Mucosa of rectum (tissue), 2 donors: Measurements from ENCODE around the gene NGEF.

Experiments
- H3K27ac ChIP-seq, 2 donors: one replicate each; pipeline ENCODE4 v1.7.0; 2013; ENCODE audit warnings: inconsistent platforms in 2 of 2, low read depth in 2 of 2, low read length in 2 of 2
- H3K27me3 ChIP-seq, 2 donors: one replicate each; pipeline ENCODE4 v1.7.0; 2013; ENCODE audit warnings: low read length in 2 of 2; ENCODE audit not compliant: control insufficient read depth in 2 of 2, insufficient read depth in 2 of 2
- H3K36me3 ChIP-seq, 2 donors: one replicate each; pipeline ENCODE4 v1.7.0; 2013; ENCODE audit warnings: low read length in 2 of 2; ENCODE audit not compliant: control insufficient read depth in 2 of 2, insufficient read depth in 2 of 2
- H3K4me1 ChIP-seq, 2 donors: one replicate each; pipeline ENCODE4 v1.7.0; 2013; ENCODE audit warnings: low read length in 2 of 2, mild to moderate bottlenecking in 1 of 2; ENCODE audit not compliant: control insufficient read depth in 2 of 2, insufficient read depth in 2 of 2
- H3K4me3 ChIP-seq, 2 donors: one replicate each; pipeline ENCODE4 v1.7.0; 2013; ENCODE audit warnings: low read length in 2 of 2
- H3K9ac ChIP-seq, 2 donors: one replicate each; pipeline ENCODE4 v1.7.0; 2013; ENCODE audit warnings: low read length in 2 of 2, low read depth in 1 of 2, mild to moderate bottlenecking in 1 of 2
- H3K9me3 ChIP-seq, 2 donors: one replicate each; pipeline ENCODE4 v1.7.0; 2013; ENCODE audit warnings: low read length in 2 of 2; ENCODE audit not compliant: control insufficient read depth in 2 of 2
- donor health status: healthy.
- donor health status: Normal muscosa, but diverticular disease.

NGEF gene

DNA sequence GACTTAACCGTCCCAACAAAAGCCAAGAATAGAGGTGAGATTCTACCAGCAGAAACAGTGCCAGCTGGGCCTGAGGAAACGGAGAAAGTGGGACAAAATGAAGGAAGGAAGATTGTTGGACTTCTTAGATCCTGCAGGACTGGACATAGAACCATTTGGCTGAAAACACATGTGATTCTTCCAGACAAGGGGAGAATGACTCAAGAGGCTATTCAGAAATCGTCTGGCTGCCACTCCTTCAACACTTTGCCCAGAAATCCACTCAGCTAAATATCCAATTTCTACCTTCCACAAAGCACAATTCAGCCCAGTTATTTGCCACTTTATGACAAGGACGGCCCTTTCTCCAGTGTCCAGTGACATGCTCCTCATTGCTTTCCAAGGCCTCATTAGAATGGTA lies 81.4 kb downstream of the NGEF start:
- H3K4me1 ChIP-seq = peaks cover 0 to 5% of the 10 kb centered on the region in 2 donors
- no peaks in the 10 kb centered on the region for H3K9me3 ChIP-seq
- H3K36me3 ChIP-seq = peaks cover 0 to 5% of the 10 kb centered on the region in 2 donors
- no peak overlapping the region for H3K27ac ChIP-seq
- H3K27me3 ChIP-seq = peaks cover 0 to 5% of the 10 kb centered on the region in 2 donors
- no peak overlapping the region for H3K4me3 ChIP-seq
- H3K9ac ChIP-seq = no peak overlapping the region

DNA sequence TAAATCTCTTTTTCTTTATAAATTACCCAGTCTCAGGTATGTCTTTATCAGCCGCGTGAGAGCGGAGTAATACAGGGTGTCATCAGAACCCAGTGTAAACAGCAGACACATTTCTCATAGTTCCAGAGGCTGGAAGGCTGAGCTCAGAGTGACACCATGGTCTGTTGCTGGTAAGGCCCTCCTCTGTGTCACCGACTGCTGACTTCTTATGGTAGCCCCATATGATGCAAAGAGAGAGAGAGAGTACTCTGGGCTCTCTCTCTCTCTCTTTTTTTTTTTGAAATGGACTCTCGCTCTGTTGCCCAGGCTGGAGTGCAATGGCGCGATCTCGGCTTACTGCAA lies 83.0 kb downstream of the NGEF start:
- H3K9ac ChIP-seq = no peak overlapping the region
- peaks cover 5 to 7% of the 10 kb centered on the region in 2 donors for H3K36me3 ChIP-seq
- no peak overlapping the region for H3K4me3 ChIP-seq
- H3K27ac ChIP-seq = no peak overlapping the region
- peaks cover 4 to 5% of the 10 kb centered on the region in 2 donors for H3K27me3 ChIP-seq
- H3K9me3 ChIP-seq = no peaks in the 10 kb centered on the region
- H3K4me1 ChIP-seq = peaks cover 0 to 5% of the 10 kb centered on the region in 2 donors

DNA sequence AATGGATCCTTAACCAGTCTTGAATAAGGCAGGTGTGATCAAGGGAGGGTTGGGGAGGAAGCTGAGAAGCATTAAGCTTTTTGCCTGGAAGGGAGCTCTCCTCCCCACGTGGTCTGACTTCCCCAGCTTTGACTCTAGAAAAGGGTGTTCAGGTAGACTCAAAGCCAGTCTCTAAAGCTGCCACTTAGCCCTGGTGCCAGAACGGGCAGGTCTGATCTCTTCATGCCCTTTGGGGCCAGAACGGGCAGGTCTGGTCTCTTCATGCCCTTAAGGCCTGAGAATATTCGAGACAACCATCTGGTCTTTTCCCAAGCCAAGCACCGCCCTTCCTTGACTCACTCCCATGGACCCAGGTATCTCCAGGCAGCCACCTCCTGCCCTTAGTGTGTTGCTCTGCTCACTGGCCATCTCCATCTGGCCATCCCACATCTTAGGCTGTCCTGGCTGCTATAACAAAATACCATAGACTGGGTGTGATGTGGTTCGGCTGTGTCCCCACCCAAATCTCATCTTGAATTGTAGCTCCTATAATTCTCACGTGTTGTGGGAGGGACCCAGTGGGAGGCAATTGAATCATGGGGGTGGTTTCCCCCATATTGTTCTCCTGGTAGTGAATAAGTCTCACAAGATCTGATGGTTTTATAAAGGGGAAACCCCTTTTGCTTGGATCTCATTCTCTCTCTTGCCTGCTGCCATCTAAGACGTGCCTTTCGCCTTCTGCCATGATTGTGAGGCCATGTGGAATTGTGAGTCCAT lies 83.6 kb downstream of the NGEF start:
- Histone ChIP-seq H3K27ac (no peak overlapping the region), H3K9ac (no peak overlapping the region), H3K9me3 (no peaks in the 10 kb centered on the region), H3K4me1 (peaks cover 0 to 5% of the 10 kb centered on the region in 2 donors), H3K27me3 (peaks cover 4 to 5% of the 10 kb centered on the region in 2 donors), H3K36me3 (peaks cover 7 to 8% of the 10 kb centered on the region in 2 donors), H3K4me3 (no peak overlapping the region)

DNA sequence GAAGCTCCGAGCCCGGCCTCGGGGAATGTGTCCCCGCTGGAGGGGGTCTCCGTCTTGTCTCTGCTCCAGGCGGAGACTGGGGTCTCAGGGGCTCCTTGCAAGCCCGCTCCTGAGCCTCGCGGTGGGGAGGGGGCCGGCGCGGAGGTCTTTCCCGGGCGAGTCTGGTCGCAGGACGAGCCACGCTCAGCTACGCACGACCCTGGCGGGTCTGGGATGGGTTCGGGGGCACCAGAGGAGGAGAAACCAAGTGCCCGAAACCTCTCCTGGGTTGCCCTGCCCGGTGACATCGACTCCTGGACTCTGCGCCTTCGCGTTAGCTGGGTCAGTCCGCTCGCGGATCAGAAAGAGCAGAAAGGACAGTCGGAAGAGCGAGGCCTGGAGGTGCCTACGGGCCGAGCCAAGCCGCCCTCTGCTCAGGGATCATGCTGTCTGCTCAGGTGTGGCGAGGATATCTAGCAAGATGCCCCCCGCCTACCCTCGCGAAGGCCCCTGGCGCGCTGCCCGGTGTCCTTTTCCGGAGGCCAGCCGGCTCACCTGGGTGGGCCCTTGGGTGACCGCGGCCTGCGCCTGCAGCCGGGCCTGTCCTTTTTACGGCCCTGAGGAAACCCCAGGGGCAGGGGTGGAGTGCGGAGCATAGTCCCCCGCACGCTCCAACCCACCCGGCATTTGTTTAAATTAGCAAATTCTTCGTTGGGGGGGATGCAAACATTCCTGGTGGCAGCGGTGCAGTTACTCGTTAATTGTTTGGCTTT lies 84.3 kb downstream of the NGEF start:
- H3K4me1 ChIP-seq = peaks cover 0 to 5% of the 10 kb centered on the region in 2 donors
- H3K9ac ChIP-seq = no peak overlapping the region
- peaks cover 11% of the 10 kb centered on the region in 2 donors for H3K36me3 ChIP-seq
- H3K27me3 ChIP-seq = peaks cover 4 to 5% of the 10 kb centered on the region in 2 donors
- no peak overlapping the region for H3K27ac ChIP-seq
- no peak overlapping the region for H3K4me3 ChIP-seq
- no peaks in the 10 kb centered on the region for H3K9me3 ChIP-seq

DNA sequence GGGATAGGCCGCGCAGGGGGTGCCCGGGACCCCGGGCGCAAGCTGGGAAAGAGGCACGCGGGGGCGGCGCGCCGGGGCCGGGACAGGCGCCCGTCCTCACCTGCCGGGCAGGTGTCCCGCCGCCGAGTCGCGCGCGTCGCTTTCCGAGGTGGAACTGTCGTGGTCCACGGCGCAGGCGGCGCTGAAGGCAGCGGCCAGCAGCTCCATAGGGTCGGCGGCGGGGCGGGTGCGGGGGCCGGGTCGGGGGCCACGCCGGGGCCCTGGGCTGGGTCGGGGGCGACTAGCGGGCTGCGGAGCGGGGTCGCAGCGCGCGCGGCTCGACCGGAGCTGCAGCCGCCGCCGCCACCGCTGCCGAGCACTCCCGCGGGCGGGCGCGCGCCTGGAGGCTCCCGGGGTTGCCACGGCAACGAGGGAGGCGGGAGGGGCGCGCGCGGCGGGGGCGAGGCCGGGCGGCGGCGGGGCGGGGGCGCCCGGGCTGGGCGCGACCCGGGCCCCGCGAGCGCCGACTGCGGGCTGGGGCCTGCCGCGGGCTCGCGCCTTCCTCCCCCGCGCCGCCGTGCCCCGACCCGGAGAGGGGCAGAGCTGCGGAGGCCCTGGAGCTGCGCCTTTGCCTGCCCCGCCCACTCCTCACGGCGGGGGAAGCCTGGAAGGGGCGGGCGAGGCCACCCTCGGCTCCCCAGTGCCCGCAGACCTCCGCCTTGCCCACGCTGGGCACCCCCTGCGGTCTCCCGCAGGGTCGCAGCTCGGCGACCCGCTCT lies 85.1 kb downstream of the NGEF start:
- Histone ChIP-seq H3K36me3 (peaks cover 7 to 11% of the 10 kb centered on the region in 2 donors), H3K4me3 (no peak overlapping the region), H3K4me1 (peaks cover 0 to 5% of the 10 kb centered on the region in 2 donors), H3K9me3 (no peaks in the 10 kb centered on the region), H3K27ac (no peak overlapping the region), H3K27me3 (peaks cover 4 to 5% of the 10 kb centered on the region in 2 donors), H3K9ac (no peak overlapping the region)

DNA sequence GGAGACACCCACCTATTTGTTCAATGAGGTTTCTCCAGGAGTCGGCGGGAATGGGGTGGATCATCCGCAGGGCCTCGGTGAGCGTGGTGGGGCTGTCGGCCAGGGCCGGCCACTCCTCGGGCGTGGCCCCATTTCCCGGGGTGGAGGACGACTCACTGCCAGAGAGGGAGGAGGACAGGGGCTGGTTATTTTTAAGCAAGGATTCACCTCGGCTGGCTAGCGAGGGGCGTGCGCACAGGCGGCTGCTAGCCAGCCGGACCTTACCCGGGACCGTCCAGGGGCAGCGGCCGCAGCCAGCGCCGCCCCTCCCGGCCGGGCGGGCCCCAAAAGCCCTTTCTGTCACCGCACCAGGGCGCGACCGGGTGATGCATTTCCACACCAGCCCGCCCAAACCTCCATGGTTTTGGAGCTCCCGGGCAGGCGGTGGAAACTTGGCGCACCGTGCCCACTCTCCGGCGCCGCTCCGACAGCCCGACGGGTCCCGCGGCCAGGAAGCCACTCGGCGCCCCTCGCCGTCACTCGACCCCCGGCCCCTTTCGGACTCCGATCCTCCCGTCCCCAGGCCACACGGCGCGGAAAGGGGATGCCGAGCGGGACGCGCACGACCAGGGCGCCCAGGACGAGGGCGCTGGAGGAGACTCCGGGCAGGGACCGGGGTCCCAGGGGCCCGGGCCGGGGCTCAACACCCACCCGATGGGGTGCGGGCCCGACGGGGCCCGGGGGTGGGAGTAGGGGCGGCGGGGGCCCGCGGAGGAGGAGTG lies 85.8 kb downstream of the NGEF start:
- Histone ChIP-seq H3K27me3 (peaks cover 4 to 5% of the 10 kb centered on the region in 2 donors), H3K36me3 (peaks cover 7 to 11% of the 10 kb centered on the region in 2 donors), H3K27ac (no peak overlapping the region), H3K9ac (no peak overlapping the region), H3K9me3 (no peaks in the 10 kb centered on the region), H3K4me1 (peaks cover 0 to 5% of the 10 kb centered on the region in 2 donors), H3K4me3 (peak overlapping the region in 1 of 2 donors; percentile 16)

DNA sequence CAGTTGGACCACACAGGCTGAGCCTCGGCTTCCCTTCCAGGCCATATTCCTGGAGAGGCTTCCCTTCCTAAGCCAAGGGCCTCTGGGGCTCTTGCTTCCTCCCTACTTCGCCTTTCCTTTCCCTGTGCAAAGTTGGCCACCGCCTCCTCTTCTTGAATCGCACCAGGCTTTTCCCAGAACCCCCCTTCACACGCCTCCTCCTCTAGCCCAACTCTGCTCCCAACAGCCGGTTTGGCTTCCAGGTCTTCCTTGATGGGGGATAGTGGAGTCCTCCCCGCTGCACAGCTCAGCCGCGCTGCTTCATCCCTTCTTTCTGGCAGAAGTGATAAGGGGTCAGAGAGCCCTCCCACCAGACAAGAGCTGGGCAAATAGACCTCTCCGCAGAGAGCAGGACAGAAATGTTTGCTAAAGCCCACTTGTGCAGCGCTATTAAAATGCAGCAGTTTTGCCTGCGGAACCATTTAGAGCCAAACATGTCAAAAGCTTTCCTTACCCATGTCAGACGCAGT lies 86.6 kb downstream of the NGEF start:
- H3K27me3 ChIP-seq = peaks cover 4 to 5% of the 10 kb centered on the region in 2 donors
- H3K36me3 ChIP-seq = peaks cover 11% of the 10 kb centered on the region in 2 donors
- peaks cover 0 to 5% of the 10 kb centered on the region in 2 donors for H3K4me1 ChIP-seq
- no peak overlapping the region for H3K4me3 ChIP-seq
- H3K9ac ChIP-seq = no peak overlapping the region
- H3K9me3 ChIP-seq = no peaks in the 10 kb centered on the region
- H3K27ac ChIP-seq = no peak overlapping the region

DNA sequence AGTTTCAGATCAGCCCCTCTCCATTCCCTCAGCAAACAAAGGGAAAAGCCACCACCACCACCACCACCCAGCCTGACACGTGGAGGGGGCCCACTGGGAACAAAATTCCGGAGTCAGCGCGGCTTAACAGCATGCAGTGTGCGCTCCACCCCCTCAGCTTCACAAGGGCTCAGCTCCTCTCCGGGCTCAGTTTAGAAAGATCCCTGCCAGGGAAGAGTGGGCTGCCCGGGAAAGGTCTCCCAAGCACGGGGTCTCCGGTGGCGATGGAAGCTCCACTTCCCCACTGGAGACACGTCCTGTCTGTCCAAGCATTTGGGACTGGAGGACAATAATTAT lies 87.3 kb downstream of the NGEF start:
- H3K9ac ChIP-seq = no peak overlapping the region
- H3K27ac ChIP-seq = no peak overlapping the region
- H3K4me1 ChIP-seq = peaks cover 0 to 5% of the 10 kb centered on the region in 2 donors
- peaks cover 11% of the 10 kb centered on the region in 2 donors for H3K36me3 ChIP-seq
- H3K9me3 ChIP-seq = no peaks in the 10 kb centered on the region
- H3K27me3 ChIP-seq = peaks cover 4 to 5% of the 10 kb centered on the region in 2 donors
- no peak overlapping the region for H3K4me3 ChIP-seq

DNA sequence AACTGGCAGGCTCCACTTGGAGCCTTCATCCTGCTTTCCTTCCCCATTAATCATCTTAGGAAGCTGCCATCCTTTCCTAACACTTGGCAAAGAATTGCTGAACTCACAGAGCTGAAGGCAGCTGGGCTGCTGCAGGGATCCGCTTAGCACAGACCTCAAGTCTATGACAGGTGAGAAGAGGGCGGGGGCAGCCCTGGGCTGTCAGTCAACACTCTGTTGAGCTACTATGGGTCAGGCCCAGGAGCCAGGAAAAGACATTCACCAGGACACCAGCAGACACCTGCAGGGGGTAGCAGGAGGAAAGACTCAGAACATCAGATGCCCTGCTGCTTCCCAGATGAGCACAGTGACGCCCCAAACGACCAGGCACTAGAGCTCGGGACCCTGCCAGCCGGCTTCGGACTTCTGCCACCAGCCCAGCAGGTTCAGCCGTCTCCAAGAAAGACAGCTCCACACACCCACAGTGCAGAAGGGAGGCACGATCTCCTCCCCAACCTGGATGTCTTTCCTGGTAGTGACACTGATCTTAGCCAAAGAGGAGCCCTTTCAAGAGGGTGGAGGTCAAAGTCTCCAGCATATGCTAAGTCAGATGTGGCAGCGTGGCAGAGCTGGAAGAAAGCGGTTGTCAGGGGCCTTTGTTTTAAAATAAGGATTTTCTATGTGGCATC lies 87.8 kb downstream of the NGEF start:
- H3K9me3 ChIP-seq = no peaks in the 10 kb centered on the region
- no peak overlapping the region for H3K9ac ChIP-seq
- no peak overlapping the region for H3K27ac ChIP-seq
- H3K4me3 ChIP-seq = no peak overlapping the region
- H3K36me3 ChIP-seq = peaks cover 11 to 15% of the 10 kb centered on the region in 2 donors
- H3K27me3 ChIP-seq = peaks cover 4 to 5% of the 10 kb centered on the region in 2 donors
- H3K4me1 ChIP-seq = peaks cover 0 to 5% of the 10 kb centered on the region in 2 donors
